Keratinocyte (primary cell): ENCODE data around the gene PPHLN1.
A peak's percentile ranks its signal among the peaks of the same experiment; 100 is the strongest.

Experiments
- EZH2 ChIP-seq: IDR thresholded peaks from one replicate; pipeline ENCODE4 v1.6.1; 2012; ENCODE audit warnings: inconsistent platforms, mild to moderate bottlenecking, low read length, moderate library complexity
- TF ChIP-seq, protein P1 (sequence below), 3 experiments: IDR thresholded peaks in 1 of 3; conservative IDR thresholded peaks in 1 of 3; optimal IDR thresholded peaks in 1 of 3; 2 replicates in 2 of 3; 3 replicates in 1 of 3; pipeline versions ENCODE3 to v1.5.1; 2011; ENCODE audit warnings: low read length in 3 of 3, mild to moderate bottlenecking in 3 of 3, moderate library complexity in 2 of 3, control low read depth in 1 of 3, inconsistent platforms in 1 of 3; ENCODE audit not compliant: insufficient read depth in 2 of 3; ENCODE audit errors: extremely low read depth in 1 of 3

DNA sequence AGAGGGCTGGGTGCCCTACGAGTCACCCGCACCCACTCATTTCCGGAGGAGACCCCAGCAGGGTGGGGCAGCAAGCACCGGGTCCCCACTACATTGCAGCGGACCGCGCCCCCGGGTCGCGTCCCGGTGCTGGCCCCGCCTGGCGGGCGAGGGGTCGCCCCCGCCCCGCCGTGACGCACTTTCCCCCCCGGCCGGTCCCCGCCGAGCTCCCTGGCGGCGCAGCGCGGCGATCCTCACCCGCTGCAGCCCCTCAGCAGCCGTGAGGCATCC lies 157.5 kb downstream of the PPHLN1 start:
- TF ChIP-seq, protein P1, sequence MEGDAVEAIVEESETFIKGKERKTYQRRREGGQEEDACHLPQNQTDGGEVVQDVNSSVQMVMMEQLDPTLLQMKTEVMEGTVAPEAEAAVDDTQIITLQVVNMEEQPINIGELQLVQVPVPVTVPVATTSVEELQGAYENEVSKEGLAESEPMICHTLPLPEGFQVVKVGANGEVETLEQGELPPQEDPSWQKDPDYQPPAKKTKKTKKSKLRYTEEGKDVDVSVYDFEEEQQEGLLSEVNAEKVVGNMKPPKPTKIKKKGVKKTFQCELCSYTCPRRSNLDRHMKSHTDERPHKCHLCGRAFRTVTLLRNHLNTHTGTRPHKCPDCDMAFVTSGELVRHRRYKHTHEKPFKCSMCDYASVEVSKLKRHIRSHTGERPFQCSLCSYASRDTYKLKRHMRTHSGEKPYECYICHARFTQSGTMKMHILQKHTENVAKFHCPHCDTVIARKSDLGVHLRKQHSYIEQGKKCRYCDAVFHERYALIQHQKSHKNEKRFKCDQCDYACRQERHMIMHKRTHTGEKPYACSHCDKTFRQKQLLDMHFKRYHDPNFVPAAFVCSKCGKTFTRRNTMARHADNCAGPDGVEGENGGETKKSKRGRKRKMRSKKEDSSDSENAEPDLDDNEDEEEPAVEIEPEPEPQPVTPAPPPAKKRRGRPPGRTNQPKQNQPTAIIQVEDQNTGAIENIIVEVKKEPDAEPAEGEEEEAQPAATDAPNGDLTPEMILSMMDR (optimal IDR thresholded peaks at IDR 0.05 in 1 of 3, IDR thresholded peaks at IDR 0.05 in 1 of 3, conservative IDR thresholded peaks at IDR 0.05 in 1 of 3; ENCODE audit: extremely low read depth in 1 of 3, insufficient read depth in 2 of 3, low read length in 3 of 3), result peak in 1 of 3 experiments; percentile 13
- TF ChIP-seq EZH2, result no peak
